Iris pigment epithelial cell (primary cell): ENCODE data around the gene PLPP7.
A peak's percentile ranks its signal among the peaks of the same experiment; 100 is the strongest.

Source experiments
- DNase-seq: peaks from one replicate; pipeline ENCODE4 v3.0.0-alpha.2; 2011; ENCODE audit warnings: low read depth

PLPP7 gene

GRCh38 chr9:131281119-131281965 lies 8.2 kb upstream of the PLPP7 start:
- no peak for DNase-seq

GRCh38 chr9:131282175-131282574 lies 7.3 kb upstream of the PLPP7 start:
- no peak for DNase-seq

GRCh38 chr9:131282688-131283422 lies 6.7 kb upstream of the PLPP7 start:
- peak; percentile 38 for DNase-seq

GRCh38 chr9:131284856-131285255 lies 4.7 kb upstream of the PLPP7 start:
- no peak for DNase-seq

GRCh38 chr9:131287359-131287758 lies 2.2 kb upstream of the PLPP7 start:
- DNase-seq: no peak

GRCh38 chr9:131288217-131288616 lies 1.3 kb upstream of the PLPP7 start:
- DNase-seq: no peak

GRCh38 chr9:131290036-131290766 lies 678 bp downstream of the PLPP7 start:
- no peak for DNase-seq

- no peak for DNase-seq
Observed at GRCh38 chr9:131290767-131291370, 1.3 kb downstream of the PLPP7 start.

- DNase-seq: no peak
Observed at GRCh38 chr9:131291795-131292315, 2.3 kb downstream of the PLPP7 start.

GRCh38 chr9:131292937-131293336 lies 3.4 kb downstream of the PLPP7 start:
- no peak for DNase-seq

- DNase-seq: no peak
Observed at GRCh38 chr9:131296460-131296859, 6.9 kb downstream of the PLPP7 start.

GRCh38 chr9:131296906-131297500 lies 7.5 kb downstream of the PLPP7 start:
- DNase-seq: no peak

GRCh38 chr9:131297903-131298302 lies 8.4 kb downstream of the PLPP7 start:
- DNase-seq: no peak

- DNase-seq: no peak
Observed at GRCh38 chr9:131298341-131298740, 8.8 kb downstream of the PLPP7 start.

GRCh38 chr9:131298816-131299215 lies 9.3 kb downstream of the PLPP7 start:
- DNase-seq: no peak

- no peak for DNase-seq
Observed at GRCh38 chr9:131299346-131299960, 9.9 kb downstream of the PLPP7 start.

- DNase-seq: no peak
Observed at GRCh38 chr9:131299961-131300347, 10.4 kb downstream of the PLPP7 start.

GRCh38 chr9:131300444-131300843 lies 10.9 kb downstream of the PLPP7 start:
- no peak for DNase-seq

- DNase-seq: no peak
Observed at GRCh38 chr9:131302244-131303075, 12.9 kb downstream of the PLPP7 start.
